Stomach (tissue), 4 donors: Measurements from ENCODE around the gene DMRT2.

Source experiments
- POLR2A ChIP-seq, 4 donors: fragments of 450-650 bp; IDR thresholded peaks; one replicate each; pipeline ENCODE4 v1.6.1; 2016; ENCODE audit warnings: antibody characterized with exemption in 4 of 4, control low read depth in 2 of 4, mild to moderate bottlenecking in 1 of 4, moderate library complexity in 1 of 4
- TF ChIP-seq, protein P1 (sequence below), 7 experiments: fragments of 450-650 bp in 4 of 7; fragments of 200-600 bp in 3 of 7; sonication (generic) in 3 of 7; IDR thresholded peaks; one replicate each; pipeline ENCODE4 v1.5.1; 2016 to 2019; ENCODE audit warnings: antibody characterized with exemption in 7 of 7, control low read depth in 2 of 7, mild to moderate bottlenecking in 1 of 7

DNA sequence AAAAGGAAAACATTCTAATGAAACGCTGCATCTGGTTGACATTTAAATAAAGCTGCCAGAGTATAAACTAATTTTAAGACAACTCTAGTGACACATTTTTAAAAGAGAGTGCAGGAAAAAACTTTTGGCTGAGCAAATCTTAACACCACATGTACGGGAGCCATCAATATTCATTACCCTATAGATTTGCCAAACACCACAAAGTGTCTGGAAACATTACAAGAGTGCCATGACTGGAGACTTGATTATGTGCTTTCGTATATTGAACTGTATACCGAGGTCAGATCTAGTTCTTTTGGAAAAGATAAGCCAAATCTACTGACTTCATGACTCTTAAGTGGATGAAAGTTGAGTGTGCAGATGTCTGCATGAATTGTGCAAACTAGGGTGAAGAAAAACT, 10.6 kb upstream of the DMRT2 start:
- TF ChIP-seq POLR2A (IDR thresholded peaks at IDR 0.05), result no peak
- TF ChIP-seq, protein P1, sequence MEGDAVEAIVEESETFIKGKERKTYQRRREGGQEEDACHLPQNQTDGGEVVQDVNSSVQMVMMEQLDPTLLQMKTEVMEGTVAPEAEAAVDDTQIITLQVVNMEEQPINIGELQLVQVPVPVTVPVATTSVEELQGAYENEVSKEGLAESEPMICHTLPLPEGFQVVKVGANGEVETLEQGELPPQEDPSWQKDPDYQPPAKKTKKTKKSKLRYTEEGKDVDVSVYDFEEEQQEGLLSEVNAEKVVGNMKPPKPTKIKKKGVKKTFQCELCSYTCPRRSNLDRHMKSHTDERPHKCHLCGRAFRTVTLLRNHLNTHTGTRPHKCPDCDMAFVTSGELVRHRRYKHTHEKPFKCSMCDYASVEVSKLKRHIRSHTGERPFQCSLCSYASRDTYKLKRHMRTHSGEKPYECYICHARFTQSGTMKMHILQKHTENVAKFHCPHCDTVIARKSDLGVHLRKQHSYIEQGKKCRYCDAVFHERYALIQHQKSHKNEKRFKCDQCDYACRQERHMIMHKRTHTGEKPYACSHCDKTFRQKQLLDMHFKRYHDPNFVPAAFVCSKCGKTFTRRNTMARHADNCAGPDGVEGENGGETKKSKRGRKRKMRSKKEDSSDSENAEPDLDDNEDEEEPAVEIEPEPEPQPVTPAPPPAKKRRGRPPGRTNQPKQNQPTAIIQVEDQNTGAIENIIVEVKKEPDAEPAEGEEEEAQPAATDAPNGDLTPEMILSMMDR (IDR thresholded peaks at IDR 0.05), result no peak
